Placental epithelial cell (primary cell): Measurements from ENCODE around the gene ARMCX4. TPM values are rescaled to one million over a fixed set of nuclear protein-coding genes. Genes with fewer than 3 reads are reported as not detected.

Experiments
- total RNA-seq: library from RNA; depleted of rRNA; stranded (reverse); fragments of >200 nt; gene quantifications from 2 replicates; pipeline ENCODE4 v1.2.3, GENCODE V29; 2012

ARMCX4 gene
- 5.2 and 7.1 TPM in 2 replicates for total RNA-seq

DNA sequence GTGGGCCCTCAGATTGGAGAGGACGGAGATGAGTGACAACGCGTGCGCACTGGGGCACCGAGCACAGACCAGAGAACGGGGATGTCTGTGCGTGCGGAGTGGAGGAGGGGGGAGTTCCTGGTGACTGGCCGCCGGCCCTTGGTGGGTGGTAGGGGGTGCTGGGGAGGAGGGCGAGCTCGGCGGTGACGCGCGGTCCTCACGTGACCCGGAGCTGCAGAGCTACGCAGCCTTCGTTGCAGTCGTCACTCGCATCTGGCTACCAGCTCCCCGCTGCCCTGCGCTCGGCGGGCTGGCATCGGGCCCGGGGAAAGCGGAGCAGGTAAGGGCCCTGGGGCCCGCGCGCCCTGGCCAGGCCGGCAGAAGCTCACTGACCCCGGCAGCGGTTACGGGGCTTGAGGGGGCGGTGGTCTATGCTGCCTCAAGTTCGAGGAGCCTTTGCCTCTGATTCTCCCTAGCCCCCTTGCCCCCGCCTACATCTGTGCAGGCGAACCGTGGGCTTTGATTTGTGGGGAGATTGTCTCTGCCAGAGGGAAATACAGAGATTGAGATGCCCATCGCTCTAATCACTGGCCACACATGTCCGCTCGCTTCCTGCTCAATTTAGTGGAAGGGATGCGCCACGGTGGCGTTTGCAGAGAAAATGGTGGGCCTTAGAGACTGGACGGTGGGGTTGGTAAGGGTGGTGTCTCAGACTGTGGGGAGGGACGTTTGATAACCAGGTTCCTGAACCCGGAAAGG, at the start of gene ARMCX4:
Gene ARMCX4 (plus strand): TSS at position 245 of the 738 bp plus-strand sequence. CDS start 3,134 bp downstream, outside the sequence.

Other genes with a start within 250 kb of the ARMCX4 start
- gene TAF7L, start 194.1 kb upstream of the ARMCX4 start, total RNA-seq, result under 0.01 TPM in 1 of 2 replicates, not detected in the other
- 2.8 and 3.9 TPM in 2 replicates for gene TIMM8A, start 136.7 kb upstream of the ARMCX4 start, total RNA-seq
- gene BTK, start 99.3 kb upstream of the ARMCX4 start, total RNA-seq, result not detected in 2 replicates
- gene RPL36A, start 94.4 kb upstream of the ARMCX4 start, total RNA-seq, result 158 and 599 TPM in 2 replicates
- gene GLA, start 77.5 kb upstream of the ARMCX4 start, total RNA-seq, result 25.5 and 29.6 TPM in 2 replicates
- gene HNRNPH2, start 77.2 kb upstream of the ARMCX4 start, total RNA-seq, result 56.8 and 66.7 TPM in 2 replicates
- 56.1 and 101 TPM in 2 replicates for gene ARMCX1, start 65.1 kb downstream of the ARMCX4 start, total RNA-seq
- 23.4 and 44.4 TPM in 2 replicates for gene ARMCX6, start 132.5 kb downstream of the ARMCX4 start, total RNA-seq
- 55.4 and 65.2 TPM in 2 replicates for gene ARMCX3, start 137.7 kb downstream of the ARMCX4 start, total RNA-seq
- 69.5 and 75.6 TPM in 2 replicates for gene ARMCX2, start 174.4 kb downstream of the ARMCX4 start, total RNA-seq